Ecto neural progenitor cell (in vitro differentiated cells): ENCODE measurements around the gene POGK.

Source experiments
- DNase-seq: peaks from one replicate; pipeline ENCODE4 v3.0.0-alpha.2; 2018; ENCODE audit warnings: low spot score

POGK gene

DNA sequence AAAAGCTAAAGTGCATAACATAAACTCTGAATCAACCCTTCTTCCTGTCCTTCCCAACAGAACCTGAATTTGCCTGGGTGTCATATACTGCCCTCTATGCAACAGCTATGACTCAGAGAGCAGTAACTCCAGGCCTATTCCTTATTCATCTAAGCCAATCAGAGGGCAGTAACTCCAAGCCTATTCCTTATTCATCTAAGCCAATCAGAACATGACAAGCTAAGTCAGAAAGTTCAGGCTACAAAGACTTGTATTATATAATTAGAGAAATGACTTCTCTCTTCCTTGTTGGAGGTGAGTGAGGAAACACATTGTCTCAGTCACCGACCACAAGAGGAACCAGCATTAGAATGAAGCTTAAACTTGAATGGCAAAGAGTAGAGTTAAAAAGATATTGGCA is 63.0 kb downstream of the POGK start:
- DNase-seq, result no peak

DNA sequence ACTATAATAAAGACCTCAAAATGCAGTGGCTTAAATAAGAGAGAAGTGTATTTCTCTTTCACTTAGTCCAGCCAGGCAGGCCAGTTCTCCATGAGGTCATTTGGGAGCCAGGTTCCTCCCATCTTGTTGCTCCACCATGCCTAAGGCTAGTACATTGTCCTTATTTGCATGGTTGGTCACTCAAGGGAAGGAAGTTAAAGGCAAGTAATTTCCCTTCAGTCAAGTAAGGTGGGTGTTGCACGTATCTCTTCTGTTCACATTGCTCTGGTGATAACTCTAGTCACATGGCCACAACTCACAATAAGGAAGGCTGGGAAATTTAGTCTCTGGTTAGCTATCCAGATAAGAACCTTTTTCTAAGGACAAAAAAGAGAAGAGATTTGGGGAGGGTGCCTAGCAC is 64.0 kb downstream of the POGK start:
- no peak for DNase-seq

DNA sequence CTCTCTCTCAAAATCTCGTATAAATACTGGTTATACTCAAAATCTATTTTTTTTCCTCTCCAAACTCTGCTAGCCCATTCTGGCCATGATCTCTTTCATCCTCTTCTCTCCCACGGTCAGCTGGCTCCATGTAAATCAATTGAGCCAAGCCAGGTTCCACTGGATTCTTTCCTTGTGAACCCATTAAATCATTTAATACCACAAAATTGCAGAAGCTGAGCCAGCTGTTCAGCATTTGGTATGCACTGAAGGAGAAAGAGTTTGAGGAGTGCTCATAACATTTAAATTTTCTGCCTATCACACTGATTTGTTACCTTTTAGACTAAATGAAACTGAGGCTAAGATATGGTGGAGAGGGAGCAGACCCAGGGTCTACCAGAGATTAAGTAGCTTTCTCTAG is 65.9 kb downstream of the POGK start:
- DNase-seq, result no peak

DNA sequence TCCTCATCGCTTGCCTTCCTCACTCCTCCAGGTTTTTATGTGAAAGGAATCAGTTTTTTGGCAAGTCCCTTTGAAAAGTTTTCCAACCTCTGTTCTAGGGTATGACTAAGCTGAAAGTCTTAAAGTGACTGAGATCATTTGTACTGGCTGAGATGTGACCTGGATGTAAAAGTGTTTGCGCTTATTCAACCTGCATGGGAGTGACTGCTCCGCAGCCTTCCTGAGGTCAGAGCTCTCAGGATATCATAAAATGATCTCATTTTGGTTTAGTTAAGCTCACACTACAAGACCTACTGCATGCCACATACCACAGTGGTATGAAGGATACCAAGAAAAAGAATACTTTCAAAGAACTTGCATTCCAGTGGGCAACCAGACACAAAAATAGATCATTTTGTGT is 66.6 kb downstream of the POGK start:
- no peak for DNase-seq
